Left lung (tissue), 10 donors: ENCODE measurements around the gene RNU5B-1. TPM values are rescaled to one million over a fixed set of nuclear protein-coding genes. Genes with fewer than 3 reads are reported as not detected.
A peak's percentile ranks its signal among the peaks of the same experiment; 100 is the strongest.

Experiments
- ATAC-seq: fragments of 200-7000 bp; cut with Tn5 transposase; one replicate; pipeline ENCODE4 v1.9.1; 2020; ENCODE audit warnings: moderate library complexity
- DNase-seq, 4 donors: peaks; one replicate each; pipeline ENCODE4 v3.0.0-alpha.2; 2013 to 2020
- H3K27ac ChIP-seq, 2 donors: fragments of 200-600 bp; sonication (generic) in 1 of 2; one replicate each; pipeline versions ENCODE4 v1.5.0 to v1.8.0; 2020 to 2021
- H3K27me3 ChIP-seq, 2 donors: fragments of 200-600 bp; sonication (generic) in 1 of 2; one replicate each; pipeline versions ENCODE4 v1.5.0 to v1.8.0; 2020 to 2021
- H3K36me3 ChIP-seq, 2 donors: fragments of 200-600 bp; sonication (generic) in 1 of 2; one replicate each; pipeline versions ENCODE4 v1.5.0 to v1.8.0; 2020 to 2021
- H3K4me1 ChIP-seq, 2 donors: fragments of 200-600 bp; one replicate each; pipeline ENCODE4 v1.8.0; 2021
- H3K4me3 ChIP-seq, 2 donors: fragments of 200-600 bp; sonication (generic) in 1 of 2; one replicate each; pipeline versions ENCODE4 v1.5.0 to v1.8.0; 2020 to 2021; ENCODE audit warnings: mild to moderate bottlenecking in 1 of 2
- H3K9me3 ChIP-seq, 2 donors: fragments of 200-600 bp; sonication (generic) in 1 of 2; one replicate each; pipeline versions ENCODE4 v1.5.0 to v1.8.0; 2020 to 2021
- intact Hi-C, 2 donors: fragments of 100-400 bp; cut with DNase I; formaldehyde crosslinking; loops; one replicate each; pipeline versions ENCODE4 v1.11.2 to v1.14.2; 2022
- polyA plus RNA-seq, 6 donors: library from polyadenylated mRNA; unstranded; fragments of 120-200 nt; gene quantifications; one replicate each; pipeline ENCODE4 v1.2.1, GENCODE V29; 2013; ENCODE audit not compliant: insufficient read length in 6 of 6
- total RNA-seq, 2 donors: library from RNA; stranded (reverse); fragmentation: NEBNext Ultra II Directional; extraction: Animal tissue kit (Norgen Biotek cat#: 25700); gene quantifications; one replicate each; pipeline ENCODE4 v1.2.1, GENCODE V29; 2021
- TF ChIP-seq, protein P1 (sequence below), 2 donors: fragments of 200-600 bp; sonication (generic) in 1 of 2; IDR thresholded peaks; one replicate each; pipeline versions ENCODE4 v1.5.0 to v1.8.0; 2021; ENCODE audit warnings: antibody characterized with exemption in 2 of 2
- donor health status: DM: no; HTN: yes; CAD: no.
- donor health status: DM: no; HTN: no; CAD: no.

RNU5B-1 gene
- total and polyA plus RNA-seq, 8 donors, result 26.6 TPM; not detected in 7

DNA sequence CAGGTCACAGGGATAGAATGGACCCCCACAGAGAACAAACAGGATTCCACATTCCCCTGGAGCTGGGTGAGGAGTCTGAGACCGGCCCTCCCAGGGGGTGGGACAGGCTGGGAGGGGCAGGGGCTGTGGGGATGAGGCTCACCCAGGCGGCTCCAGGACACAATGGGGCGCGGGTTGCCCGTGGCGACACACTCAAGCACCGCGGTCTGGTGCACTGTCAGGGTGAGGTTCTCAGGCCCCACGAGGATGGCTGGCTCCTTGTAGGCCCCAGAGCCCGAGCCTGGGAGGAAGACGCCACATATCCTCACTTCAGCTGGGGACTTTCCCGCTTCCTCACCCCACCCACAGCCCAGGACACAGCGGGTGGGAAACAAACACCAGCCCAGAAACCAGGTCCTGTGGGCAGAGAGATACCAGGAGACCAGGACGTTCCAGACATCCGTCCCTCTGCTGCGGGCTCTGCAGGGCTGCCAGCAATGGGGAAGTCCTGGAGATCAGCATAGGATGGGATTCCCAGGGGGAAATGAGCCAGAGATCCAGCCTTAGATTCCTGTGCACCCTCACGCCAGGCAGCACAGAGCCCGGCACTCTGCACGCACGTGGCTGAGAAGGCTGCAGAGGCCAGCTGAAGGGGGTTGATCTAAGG, 30.2 kb downstream of the RNU5B-1 start:
- intact Hi-C loops, result no loop called here
- ATAC-seq, result no peak
- Histone ChIP-seq H3K4me3 (no peak overlapping the region), H3K9me3 (no peaks in the 10 kb centered on the region), H3K36me3 (no peaks in the 10 kb centered on the region), H3K4me1 (no peaks in the 10 kb centered on the region), H3K27me3 (peaks cover 0 to 10% of the 10 kb centered on the region in 2 donors), H3K27ac (no peak overlapping the region)
- DNase-seq, result no peak
- TF ChIP-seq, protein P1, sequence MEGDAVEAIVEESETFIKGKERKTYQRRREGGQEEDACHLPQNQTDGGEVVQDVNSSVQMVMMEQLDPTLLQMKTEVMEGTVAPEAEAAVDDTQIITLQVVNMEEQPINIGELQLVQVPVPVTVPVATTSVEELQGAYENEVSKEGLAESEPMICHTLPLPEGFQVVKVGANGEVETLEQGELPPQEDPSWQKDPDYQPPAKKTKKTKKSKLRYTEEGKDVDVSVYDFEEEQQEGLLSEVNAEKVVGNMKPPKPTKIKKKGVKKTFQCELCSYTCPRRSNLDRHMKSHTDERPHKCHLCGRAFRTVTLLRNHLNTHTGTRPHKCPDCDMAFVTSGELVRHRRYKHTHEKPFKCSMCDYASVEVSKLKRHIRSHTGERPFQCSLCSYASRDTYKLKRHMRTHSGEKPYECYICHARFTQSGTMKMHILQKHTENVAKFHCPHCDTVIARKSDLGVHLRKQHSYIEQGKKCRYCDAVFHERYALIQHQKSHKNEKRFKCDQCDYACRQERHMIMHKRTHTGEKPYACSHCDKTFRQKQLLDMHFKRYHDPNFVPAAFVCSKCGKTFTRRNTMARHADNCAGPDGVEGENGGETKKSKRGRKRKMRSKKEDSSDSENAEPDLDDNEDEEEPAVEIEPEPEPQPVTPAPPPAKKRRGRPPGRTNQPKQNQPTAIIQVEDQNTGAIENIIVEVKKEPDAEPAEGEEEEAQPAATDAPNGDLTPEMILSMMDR (IDR thresholded peaks at IDR 0.05), result no peak

DNA sequence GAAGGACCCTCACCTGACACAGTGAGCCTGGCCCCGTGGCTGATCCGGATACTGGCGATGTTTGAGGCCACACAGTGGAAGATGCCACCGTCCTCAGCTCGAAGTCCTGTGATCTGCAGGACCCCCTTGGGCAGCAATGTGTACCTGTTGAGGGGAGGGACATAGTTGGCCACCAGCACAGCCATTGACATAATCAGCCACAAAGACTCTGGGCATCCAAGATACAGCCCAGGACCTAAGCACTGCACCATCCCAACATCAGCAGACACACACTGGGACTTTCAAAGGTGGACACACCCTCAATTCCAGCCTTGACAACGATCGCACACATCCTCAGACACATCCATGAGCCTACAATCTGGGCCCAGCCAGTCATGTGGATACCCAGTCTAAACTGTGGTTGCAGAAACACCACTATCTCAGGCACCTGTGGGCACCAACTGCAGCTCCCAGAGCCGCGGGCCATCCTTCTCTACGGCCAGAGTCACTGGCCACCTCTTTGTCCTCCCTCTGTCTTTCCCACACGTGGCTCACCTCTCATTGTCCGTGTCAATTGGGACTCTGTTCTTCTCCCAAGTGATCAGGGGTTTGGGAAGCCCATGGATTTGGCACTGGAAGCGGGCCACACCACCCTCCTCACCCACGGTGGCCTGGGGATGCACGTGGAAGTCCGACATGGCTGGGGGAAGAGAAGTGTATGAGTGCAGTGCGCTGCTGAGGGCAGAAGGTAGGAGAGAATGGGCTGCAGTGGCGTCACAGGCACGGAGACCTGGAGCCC, 31.0 kb downstream of the RNU5B-1 start:
- H3K9me3 ChIP-seq, result no peaks in the 10 kb centered on the region
- H3K4me3 ChIP-seq, result no peak overlapping the region
- H3K27ac ChIP-seq, result no peak overlapping the region
- intact Hi-C loops, result no loop called here
- no peaks in the 10 kb centered on the region for H3K36me3 ChIP-seq
- peaks cover 0 to 14% of the 10 kb centered on the region in 2 donors for H3K27me3 ChIP-seq
- no peak for ATAC-seq
- peak in 1 of 4 donors; percentile 10 for DNase-seq
- H3K4me1 ChIP-seq, result no peaks in the 10 kb centered on the region
- TF ChIP-seq, protein P1 (IDR thresholded peaks at IDR 0.05), result no peak

DNA sequence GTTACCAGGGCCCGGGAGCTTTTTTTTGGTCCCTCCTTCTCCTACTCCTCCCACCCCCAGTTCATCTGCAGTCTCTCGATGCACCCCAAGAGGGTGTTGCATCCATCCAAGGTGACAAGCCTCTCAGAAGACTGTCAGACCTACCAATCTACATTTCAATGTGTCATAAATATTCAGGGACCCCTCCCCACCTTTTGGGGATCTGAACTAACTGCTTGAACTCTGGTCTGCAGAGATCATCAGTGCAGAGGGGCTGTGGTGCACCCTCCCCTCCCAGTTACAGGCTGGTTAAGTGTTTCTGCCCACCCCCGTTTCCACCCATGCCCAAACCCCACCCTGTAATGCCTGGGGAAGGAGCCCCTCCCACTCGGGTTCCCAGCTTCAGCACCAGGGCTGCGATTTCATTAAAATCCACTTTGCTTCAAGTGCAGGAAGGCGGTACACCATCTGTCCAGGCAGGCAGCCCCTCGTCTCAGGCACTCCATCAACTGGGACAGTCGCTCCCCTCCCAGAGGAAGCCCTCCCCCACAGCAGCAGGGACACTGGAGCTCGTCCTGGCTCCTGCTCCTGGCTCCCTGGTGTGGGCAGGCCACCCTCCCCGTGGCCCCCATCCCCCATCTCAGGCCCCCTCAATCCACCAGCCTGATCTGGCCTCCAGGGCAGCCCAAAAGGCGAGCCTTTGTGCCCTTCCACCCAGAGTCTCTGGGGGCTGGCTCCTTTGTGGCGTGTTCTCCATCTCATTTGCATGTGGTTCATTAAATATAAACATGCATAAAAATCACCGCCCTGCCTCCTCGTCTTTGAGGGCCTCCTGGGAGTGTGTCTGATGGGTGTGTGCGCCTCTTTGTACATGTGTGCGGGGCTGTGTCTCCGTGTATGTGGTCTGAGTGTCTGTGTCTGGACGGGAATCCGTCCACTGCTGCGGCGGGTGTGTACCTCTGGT, 32.3 kb downstream of the RNU5B-1 start:
- Histone ChIP-seq H3K27ac (no peak overlapping the region), H3K27me3 (peaks cover 0 to 14% of the 10 kb centered on the region in 2 donors), H3K4me3 (no peak overlapping the region), H3K36me3 (no peaks in the 10 kb centered on the region), H3K9me3 (no peaks in the 10 kb centered on the region), H3K4me1 (no peaks in the 10 kb centered on the region)
- TF ChIP-seq, protein P1 (IDR thresholded peaks at IDR 0.05), result no peak
- ATAC-seq (no peak), DNase-seq (peak in 1 of 4 donors; percentile 41)
- intact Hi-C loops, result no loop called here

DNA sequence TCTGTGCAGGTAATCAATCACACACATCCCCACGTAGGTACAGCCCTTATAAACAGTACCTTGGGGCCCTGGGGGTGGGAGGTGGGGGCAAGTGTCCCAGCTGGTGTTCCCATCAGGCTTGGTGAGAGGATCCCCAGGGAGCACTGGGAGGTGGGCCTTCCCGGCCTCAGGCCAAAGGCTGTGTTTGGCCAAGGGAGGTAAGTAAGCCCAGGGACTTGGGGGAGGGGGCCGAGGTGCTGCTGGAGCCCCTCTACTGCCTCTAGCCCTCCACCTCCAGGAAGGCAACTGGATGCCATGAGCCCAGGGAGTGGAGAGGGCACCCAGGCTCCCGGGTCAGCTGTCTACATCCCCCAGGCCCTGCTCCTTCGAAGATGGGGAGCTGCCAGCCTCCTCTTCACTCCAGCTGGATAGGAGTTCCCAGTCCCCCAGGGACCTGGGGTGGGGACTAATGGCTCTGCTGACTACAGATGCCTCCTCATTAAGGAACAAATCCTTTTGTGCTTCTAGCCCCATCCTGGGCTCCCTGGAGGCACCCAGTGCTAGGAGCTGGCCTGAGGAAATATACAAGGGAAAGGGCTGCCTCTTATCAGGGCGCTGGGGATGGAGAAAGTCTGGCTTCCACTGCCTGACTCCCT, 33.1 kb downstream of the RNU5B-1 start:
- H3K4me1 ChIP-seq, result no peaks in the 10 kb centered on the region
- H3K36me3 ChIP-seq, result no peaks in the 10 kb centered on the region
- H3K4me3 ChIP-seq, result no peak overlapping the region
- H3K9me3 ChIP-seq, result no peaks in the 10 kb centered on the region
- intact Hi-C loops, result no loop called here
- TF ChIP-seq, protein P1 (IDR thresholded peaks at IDR 0.05), result no peak
- no peak overlapping the region for H3K27ac ChIP-seq
- H3K27me3 ChIP-seq, result peaks cover 0 to 14% of the 10 kb centered on the region in 2 donors
- DNase-seq (peak in 1 of 4 donors; percentile 17), ATAC-seq (no peak)
